Osteocyte (in vitro differentiated cells): ENCODE results near the gene CLIP3. TPM values are rescaled to one million over a fixed set of nuclear protein-coding genes. Genes with fewer than 3 reads are reported as not detected.

Experiments used
- DNase-seq: peaks from one replicate; pipeline ENCODE4 v3.0.0; 2021; ENCODE audit warnings: mixed read lengths; ENCODE audit not compliant: unreplicated experiment; ENCODE audit errors: extremely low spot score
- H3K27ac Mint-ChIP-seq: one replicate; pipeline ENCODE4 v1.8.0; 2021; ENCODE audit warnings: mild to moderate bottlenecking, mixed read lengths; ENCODE audit not compliant: unreplicated experiment
- H3K27me3 Mint-ChIP-seq: one replicate; pipeline ENCODE4 v1.8.0; 2021; ENCODE audit warnings: mixed read lengths; ENCODE audit not compliant: unreplicated experiment
- H3K36me3 Mint-ChIP-seq: one replicate; pipeline ENCODE4 v1.8.0; 2021; ENCODE audit warnings: mixed read lengths; ENCODE audit not compliant: unreplicated experiment
- H3K4me1 Mint-ChIP-seq: one replicate; pipeline ENCODE4 v1.8.0; 2021; ENCODE audit warnings: mixed read lengths; ENCODE audit not compliant: unreplicated experiment
- H3K4me3 Mint-ChIP-seq: one replicate; pipeline ENCODE4 v1.8.0; 2021; ENCODE audit warnings: mild to moderate bottlenecking, moderate library complexity, mixed read lengths; ENCODE audit not compliant: unreplicated experiment
- H3K9me3 Mint-ChIP-seq: one replicate; pipeline ENCODE4 v1.8.0; 2021; ENCODE audit warnings: mixed read lengths; ENCODE audit not compliant: unreplicated experiment
- total RNA-seq: library from RNA; stranded (reverse); gene quantifications from 2 replicates; pipeline ENCODE4 v1.2.1, GENCODE V29; 2021
- TF ChIP-seq, protein P1 (sequence below): fragments of 200-600 bp; sonication (generic); IDR thresholded peaks from 2 replicates; pipeline ENCODE4 v1.5.0; 2021; ENCODE audit warnings: antibody characterized with exemption, mild to moderate bottlenecking, moderate library complexity

The CLIP3 gene
- total RNA-seq, 1 donor from 2014 or later: 72.8 TPM

DNA sequence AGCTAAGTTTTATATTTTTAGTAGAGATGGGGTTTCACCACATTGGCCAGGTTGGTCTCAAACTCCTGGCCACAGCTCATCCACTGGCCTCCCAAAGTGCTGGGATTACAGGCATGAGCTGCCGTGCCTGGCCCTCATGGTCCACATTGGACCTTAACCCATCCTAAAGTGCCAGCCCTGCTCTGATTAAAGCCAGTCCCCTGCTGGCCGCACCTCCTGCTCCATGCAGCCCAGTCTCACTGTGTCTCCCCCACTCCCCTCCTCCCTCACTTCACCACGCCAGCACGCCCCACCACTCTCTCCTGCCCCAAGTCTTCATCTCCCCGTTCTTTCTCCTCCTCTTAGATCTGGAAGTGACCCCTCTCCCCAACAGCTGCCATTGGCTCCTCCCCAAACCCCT is 54.4 kb downstream of the CLIP3 start:
- Mint-ChIP-seq H3K27ac (no peak overlapping the region), H3K27me3 (peaks cover 9% of the 10 kb centered on the region), H3K4me3 (no peak overlapping the region), H3K9me3 (no peaks in the 10 kb centered on the region), H3K36me3 (no peaks in the 10 kb centered on the region), H3K4me1 (no peaks in the 10 kb centered on the region)
- TF ChIP-seq, protein P1, sequence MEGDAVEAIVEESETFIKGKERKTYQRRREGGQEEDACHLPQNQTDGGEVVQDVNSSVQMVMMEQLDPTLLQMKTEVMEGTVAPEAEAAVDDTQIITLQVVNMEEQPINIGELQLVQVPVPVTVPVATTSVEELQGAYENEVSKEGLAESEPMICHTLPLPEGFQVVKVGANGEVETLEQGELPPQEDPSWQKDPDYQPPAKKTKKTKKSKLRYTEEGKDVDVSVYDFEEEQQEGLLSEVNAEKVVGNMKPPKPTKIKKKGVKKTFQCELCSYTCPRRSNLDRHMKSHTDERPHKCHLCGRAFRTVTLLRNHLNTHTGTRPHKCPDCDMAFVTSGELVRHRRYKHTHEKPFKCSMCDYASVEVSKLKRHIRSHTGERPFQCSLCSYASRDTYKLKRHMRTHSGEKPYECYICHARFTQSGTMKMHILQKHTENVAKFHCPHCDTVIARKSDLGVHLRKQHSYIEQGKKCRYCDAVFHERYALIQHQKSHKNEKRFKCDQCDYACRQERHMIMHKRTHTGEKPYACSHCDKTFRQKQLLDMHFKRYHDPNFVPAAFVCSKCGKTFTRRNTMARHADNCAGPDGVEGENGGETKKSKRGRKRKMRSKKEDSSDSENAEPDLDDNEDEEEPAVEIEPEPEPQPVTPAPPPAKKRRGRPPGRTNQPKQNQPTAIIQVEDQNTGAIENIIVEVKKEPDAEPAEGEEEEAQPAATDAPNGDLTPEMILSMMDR: no peak
- no peak for DNase-seq

DNA sequence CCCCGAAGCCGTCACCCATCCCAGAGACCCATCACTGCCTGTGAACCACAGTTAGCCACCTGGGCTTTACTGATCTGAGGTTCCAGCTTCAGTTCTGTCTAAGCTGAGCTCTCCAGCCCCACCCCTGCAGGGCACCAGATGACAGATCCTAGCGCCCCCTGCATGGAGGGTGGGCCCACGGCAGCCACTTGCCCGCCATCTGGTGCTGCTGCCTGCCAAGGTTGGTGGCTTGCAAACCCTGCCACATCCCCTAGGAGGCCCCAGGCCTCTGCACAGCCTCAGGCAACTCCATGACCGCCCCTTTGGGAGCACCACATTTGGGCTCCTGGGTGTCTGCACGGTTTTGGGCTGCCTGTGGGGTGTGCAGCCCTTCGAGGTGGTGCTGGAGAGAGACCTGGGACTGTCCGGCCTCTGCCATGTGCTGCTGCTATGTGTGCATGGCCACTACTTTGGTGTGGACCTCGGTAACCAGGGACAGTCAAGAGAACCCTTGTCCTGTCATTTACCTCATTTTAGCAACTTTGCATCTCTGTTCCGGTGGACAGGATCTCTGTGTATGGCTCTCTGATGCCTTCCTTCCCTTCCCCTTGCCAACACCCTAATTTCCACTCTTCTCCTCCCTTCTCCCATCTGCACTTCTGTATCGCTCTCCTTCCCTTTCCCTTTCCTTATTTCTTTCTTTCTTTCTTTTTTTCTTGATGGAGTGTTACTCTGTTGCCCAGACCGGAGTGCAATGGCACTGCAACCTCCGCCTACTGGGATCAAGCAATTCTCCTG is 55.0 kb downstream of the CLIP3 start:
- Mint-ChIP-seq H3K9me3 (no peaks in the 10 kb centered on the region), H3K27me3 (peaks cover 9% of the 10 kb centered on the region), H3K36me3 (no peaks in the 10 kb centered on the region), H3K4me3 (no peak overlapping the region), H3K27ac (no peak overlapping the region), H3K4me1 (no peaks in the 10 kb centered on the region)
- no peak for DNase-seq
- TF ChIP-seq, protein P1: no peak

DNA sequence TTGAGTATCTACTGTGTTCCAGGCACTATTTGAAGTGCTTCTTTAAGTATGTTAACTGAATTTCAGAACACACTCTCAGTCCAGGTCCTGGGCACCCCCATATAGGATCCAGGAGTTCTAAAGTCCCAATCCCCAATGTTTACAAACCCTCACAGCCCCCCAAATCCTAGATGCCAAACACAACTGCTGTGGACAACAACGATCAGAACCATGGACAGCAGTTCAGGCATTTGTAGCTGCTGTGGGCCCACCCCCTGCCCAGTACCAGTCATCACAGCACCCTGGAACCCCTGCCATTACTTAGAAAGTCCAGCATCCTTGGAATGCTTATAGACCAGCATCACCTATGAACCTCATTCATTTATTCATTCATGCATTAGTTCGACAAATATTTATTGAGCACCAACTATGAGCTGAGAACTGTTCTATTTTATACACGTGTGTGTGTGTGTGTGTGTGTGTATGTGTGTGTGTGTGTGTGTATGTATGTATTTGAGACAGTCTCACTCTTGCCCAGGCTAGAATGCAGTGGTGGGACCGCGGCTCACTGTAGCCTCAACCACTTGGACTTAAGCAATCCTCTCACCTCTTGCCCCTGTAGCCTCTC is 57.0 kb downstream of the CLIP3 start:
- Mint-ChIP-seq H3K27me3 (peaks cover 6% of the 10 kb centered on the region), H3K36me3 (no peaks in the 10 kb centered on the region), H3K9me3 (no peaks in the 10 kb centered on the region), H3K4me3 (no peak overlapping the region), H3K4me1 (no peaks in the 10 kb centered on the region), H3K27ac (no peak overlapping the region)
- TF ChIP-seq, protein P1: no peak
- no peak for DNase-seq

GRCh38 chr19:35973487-35973886 is 59.2 kb downstream of the CLIP3 start:
- no peak for DNase-seq
- Mint-ChIP-seq H3K9me3 (no peaks in the 10 kb centered on the region), H3K36me3 (no peaks in the 10 kb centered on the region), H3K27me3 (peaks cover 9% of the 10 kb centered on the region), H3K27ac (no peak overlapping the region), H3K4me1 (no peaks in the 10 kb centered on the region), H3K4me3 (no peak overlapping the region)
- TF ChIP-seq, protein P1: no peak

- no peak overlapping the region for H3K4me3 Mint-ChIP-seq
- DNase-seq: no peak
- no peaks in the 10 kb centered on the region for H3K36me3 Mint-ChIP-seq
- H3K9me3 Mint-ChIP-seq: no peaks in the 10 kb centered on the region
- no peaks in the 10 kb centered on the region for H3K4me1 Mint-ChIP-seq
- TF ChIP-seq, protein P1: no peak
- H3K27ac Mint-ChIP-seq: no peak overlapping the region
- peaks cover 3% of the 10 kb centered on the region for H3K27me3 Mint-ChIP-seq
These were observed 65.9 kb downstream of the CLIP3 start for GRCh38 chr19:35966771-35967170.
